MCF 10A (cell line): ENCODE results near the gene SMARCE1. TPM values are rescaled to one million over a fixed set of nuclear protein-coding genes. Genes with fewer than 3 reads are reported as not detected.

Source experiments
- BruUV-seq: library from RNA; stranded (reverse); fragments of 400-500 nt; replicated peaks from 2 replicates; lab custom pipeline; 2021; lab: Mats Ljungman, UMichigan
- CTCF ChIA-PET: fragments of 300-600 bp; sonication (Branson Sonifier 250); formaldehyde crosslinking; extraction: SDS; loops from one replicate; lab custom pipeline; 2021; ENCODE audit warnings: antibody characterized with exemption, inconsistent platforms; lab: Yijun Ruan, JAX
- POLR2A ChIA-PET: fragments of 300-600, 350-650 bp; sonication (Branson Sonifier 250); formaldehyde crosslinking; extraction: SDS; loops from one replicate; lab custom pipeline; 2020; ENCODE audit warnings: antibody characterized with exemption, inconsistent platforms; lab: Yijun Ruan, JAX
- DNase-seq: peaks from one replicate; pipeline ENCODE4 v3.0.0-alpha.2; 2018; ENCODE audit not compliant: unreplicated experiment
- H3K27ac Mint-ChIP-seq: one replicate; pipeline ENCODE4 v1.8.0; 2022; ENCODE audit warnings: mild to moderate bottlenecking, low read depth, mixed read lengths; ENCODE audit not compliant: unreplicated experiment
- H3K27me3 Mint-ChIP-seq: one replicate; pipeline ENCODE4 v1.8.0; 2022; ENCODE audit warnings: mixed read lengths; ENCODE audit not compliant: insufficient read depth, unreplicated experiment
- H3K36me3 Mint-ChIP-seq: one replicate; pipeline ENCODE4 v1.8.0; 2022; ENCODE audit warnings: mild to moderate bottlenecking, moderate library complexity, mixed read lengths; ENCODE audit not compliant: insufficient read depth, unreplicated experiment
- H3K4me1 Mint-ChIP-seq: one replicate; pipeline ENCODE4 v1.8.0; 2022; ENCODE audit warnings: mixed read lengths; ENCODE audit not compliant: insufficient read depth, unreplicated experiment
- H3K4me3 Mint-ChIP-seq: one replicate; pipeline ENCODE4 v1.8.0; 2022; ENCODE audit warnings: mild to moderate bottlenecking, moderate library complexity, mixed read lengths; ENCODE audit not compliant: unreplicated experiment
- H3K9me3 Mint-ChIP-seq: one replicate; pipeline ENCODE4 v1.8.0; 2022; ENCODE audit warnings: mixed read lengths; ENCODE audit not compliant: unreplicated experiment
- CTCF ChIP-seq: fragments of 200-600 bp; IDR thresholded peaks from one replicate; pipeline ENCODE4 v1.8.0; 2022; ENCODE audit warnings: antibody characterized with exemption, mild to moderate bottlenecking; ENCODE audit not compliant: unreplicated experiment
- intact Hi-C: fragments of 100-400 bp; cut with micrococcal nuclease; formaldehyde crosslinking; loops from 2 replicates; pipeline ENCODE4 v1.14.1; 2022
- total RNA-seq: library from RNA; stranded (reverse); gene quantifications from 2 replicates; pipeline ENCODE4 v1.2.3, GENCODE V29; 2022

Gene SMARCE1
- total RNA-seq, 1 experiment from 2014 or later: 128 TPM

- intact Hi-C loops: no loop called here
- ChIA-PET CTCF (interaction anchor here (1.0 to 2.3 kb wide), 2 partner anchors 12 to 74 kb away, joined by 3 to 9 read pairs; no protein-coding TSS in a partner anchor), POLR2A (interaction anchor here (0.6 to 4.5 kb wide), 6 partner anchors 11 to 124 kb away, joined by 3 to 33 read pairs (median 4); no protein-coding TSS in a partner anchor)
- H3K27ac Mint-ChIP-seq: peak overlapping the region; percentile 72
- peak overlapping the region; percentile 85 for H3K4me3 Mint-ChIP-seq
- BruUV-seq: no TSS peak
- TF ChIP-seq CTCF: no peak
- H3K27me3 Mint-ChIP-seq: no peaks in the 10 kb centered on the region
- H3K9me3 Mint-ChIP-seq: no peaks in the 10 kb centered on the region
- peaks cover 50% of the 10 kb centered on the region for H3K36me3 Mint-ChIP-seq
- peaks cover 35% of the 10 kb centered on the region for H3K4me1 Mint-ChIP-seq
- DNase-seq: no peak
Observed at GRCh38 chr17:40645291-40645690, 2.3 kb downstream of the SMARCE1 start.

DNA sequence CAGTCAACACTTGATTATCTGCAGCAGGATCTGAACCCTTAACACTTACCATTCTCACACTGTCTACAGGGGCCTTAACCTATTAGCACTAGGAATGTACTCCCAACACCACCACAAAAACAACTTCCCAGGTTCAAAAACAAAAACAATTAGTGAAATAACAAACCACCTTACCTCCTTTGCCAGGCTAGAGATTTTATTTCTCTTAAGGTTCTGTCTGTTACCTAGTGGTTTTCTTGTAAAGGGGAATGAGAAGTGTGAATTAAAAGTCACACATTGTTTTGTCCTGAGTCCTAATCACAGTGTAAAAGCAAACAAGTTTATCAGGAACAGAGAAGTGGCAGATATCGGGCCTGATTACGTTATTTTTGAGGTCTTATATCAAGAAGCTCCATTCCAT, 9.7 kb downstream of the SMARCE1 start:
- no peak overlapping the region for H3K4me3 Mint-ChIP-seq
- no peak for DNase-seq
- ChIA-PET POLR2A (interaction anchor here (1.1 kb wide), 1 partner anchor 9 kb away, joined by 3 read pairs; no protein-coding TSS in a partner anchor), CTCF (interaction anchor here (0.6 kb wide), 1 partner anchor 16 kb away, joined by 3 read pairs; no protein-coding TSS in a partner anchor)
- no TSS peak for BruUV-seq
- H3K36me3 Mint-ChIP-seq: peaks cover 99% of the 10 kb centered on the region
- H3K4me1 Mint-ChIP-seq: peaks cover 21% of the 10 kb centered on the region
- intact Hi-C loops: no loop called here
- no peak overlapping the region for H3K27ac Mint-ChIP-seq
- no peaks in the 10 kb centered on the region for H3K9me3 Mint-ChIP-seq
- H3K27me3 Mint-ChIP-seq: no peaks in the 10 kb centered on the region
- TF ChIP-seq CTCF: no peak

DNA sequence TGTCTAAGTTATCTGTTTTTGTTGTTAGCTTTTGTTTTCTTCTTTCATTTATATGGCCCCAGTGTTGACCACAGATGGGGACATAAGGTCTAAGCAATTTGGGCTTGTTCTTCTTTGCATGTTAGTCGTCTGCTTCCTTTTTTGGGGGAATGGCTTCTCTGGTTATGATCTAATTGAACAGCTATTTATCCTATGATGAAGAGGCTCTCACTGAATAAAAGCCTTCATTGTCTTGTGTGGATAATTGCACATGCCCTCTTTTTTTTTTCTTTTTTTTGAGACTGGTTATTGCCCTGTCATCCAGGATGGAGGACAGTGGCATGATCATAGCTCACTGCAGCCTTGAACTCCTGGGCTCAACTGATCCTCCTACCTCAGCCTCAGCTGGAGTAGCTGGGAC, 13.7 kb downstream of the SMARCE1 start:
- no peaks in the 10 kb centered on the region for H3K9me3 Mint-ChIP-seq
- H3K4me1 Mint-ChIP-seq: peaks cover 3% of the 10 kb centered on the region
- intact Hi-C loops: no loop called here
- ChIA-PET CTCF (interaction anchor here (0.6 to 1.5 kb wide), 8 partner anchors 9 to 1062 kb away, joined by 3 to 6 read pairs (median 4); no protein-coding TSS in a partner anchor), POLR2A (interaction anchor here (0.7 to 3.3 kb wide), 4 partner anchors 9 to 596 kb away, joined by 4 to 33 read pairs (median 4); partner anchors contain the start of gene SMARCE1)
- peaks cover 99% of the 10 kb centered on the region for H3K36me3 Mint-ChIP-seq
- H3K4me3 Mint-ChIP-seq: no peak overlapping the region
- TF ChIP-seq CTCF: no peak
- H3K27ac Mint-ChIP-seq: no peak overlapping the region
- no peak for DNase-seq
- no peaks in the 10 kb centered on the region for H3K27me3 Mint-ChIP-seq
- no TSS peak for BruUV-seq

DNA sequence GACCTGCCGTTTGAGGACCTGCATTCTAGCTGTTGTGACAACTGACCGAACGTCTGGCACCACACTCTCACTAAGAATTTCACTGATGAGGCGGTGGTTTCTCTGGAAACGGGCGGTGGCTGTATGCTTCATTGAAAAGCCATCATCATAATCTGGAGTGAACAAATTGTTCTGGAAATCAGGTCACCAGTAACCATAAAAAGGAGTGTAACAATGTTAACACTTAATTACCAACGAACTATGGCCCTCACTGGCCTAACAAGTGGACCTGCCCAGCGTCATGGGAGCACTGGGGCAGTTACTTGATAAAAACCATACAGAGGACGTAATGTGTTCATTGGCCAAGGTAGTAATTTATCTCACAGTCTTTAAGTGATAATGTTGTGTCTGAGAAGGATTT, 15.4 kb downstream of the SMARCE1 start:
- ChIA-PET CTCF (interaction anchor here (0.6 to 2.3 kb wide), 2 partner anchors 13 to 916 kb away, joined by 3 to 11 read pairs; no protein-coding TSS in a partner anchor), POLR2A (no interaction called here)
- BruUV-seq: no TSS peak
- H3K4me3 Mint-ChIP-seq: no peak overlapping the region
- H3K36me3 Mint-ChIP-seq: peaks cover 90% of the 10 kb centered on the region
- H3K27me3 Mint-ChIP-seq: no peaks in the 10 kb centered on the region
- H3K4me1 Mint-ChIP-seq: no peaks in the 10 kb centered on the region
- no peak overlapping the region for H3K27ac Mint-ChIP-seq
- DNase-seq: no peak
- no peak for TF ChIP-seq CTCF
- H3K9me3 Mint-ChIP-seq: no peaks in the 10 kb centered on the region
- intact Hi-C loops: no loop called here
